ENCODE results near the gene FAM98A. TPM values are rescaled to one million over a fixed set of nuclear protein-coding genes. Genes with fewer than 3 reads are reported as not detected.

Gene FAM98A
- total and polyA plus RNA-seq, 8 donors: 28.5 to 51.4 (median 33.8) TPM

DNA sequence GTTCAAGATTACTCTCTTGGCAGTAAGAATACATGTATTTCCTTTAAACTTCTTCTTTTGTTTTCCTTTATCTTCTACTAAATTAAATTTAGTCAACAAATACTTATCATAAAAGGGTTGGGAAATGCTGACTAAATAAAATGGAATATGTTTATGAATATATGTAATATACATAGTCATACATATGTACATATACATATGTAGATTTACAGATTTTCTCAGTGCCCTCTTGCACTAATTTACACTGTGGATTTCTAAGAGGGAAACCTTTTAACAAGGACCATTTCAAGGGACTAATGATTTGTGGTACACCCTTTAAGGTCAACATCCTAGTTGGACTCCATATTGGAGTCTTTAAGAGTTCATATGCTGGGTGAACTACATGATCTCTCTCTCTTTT lies 37.2 kb downstream of the FAM98A start:
- H3K27me3 ChIP-seq: no peaks in the 10 kb centered on the region
- peaks cover 0 to 18% of the 10 kb centered on the region in 2 donors for H3K36me3 ChIP-seq
- intact Hi-C loops (cut with DNase I): loop anchor here in 1 of 2 donors (10.0 kb wide), 1 partner anchor 77 kb away; no protein-coding TSS in a partner anchor
- ATAC-seq: no peak
- no peak for DNase-seq
- no peak overlapping the region for H3K27ac ChIP-seq
- TF ChIP-seq, protein P1, sequence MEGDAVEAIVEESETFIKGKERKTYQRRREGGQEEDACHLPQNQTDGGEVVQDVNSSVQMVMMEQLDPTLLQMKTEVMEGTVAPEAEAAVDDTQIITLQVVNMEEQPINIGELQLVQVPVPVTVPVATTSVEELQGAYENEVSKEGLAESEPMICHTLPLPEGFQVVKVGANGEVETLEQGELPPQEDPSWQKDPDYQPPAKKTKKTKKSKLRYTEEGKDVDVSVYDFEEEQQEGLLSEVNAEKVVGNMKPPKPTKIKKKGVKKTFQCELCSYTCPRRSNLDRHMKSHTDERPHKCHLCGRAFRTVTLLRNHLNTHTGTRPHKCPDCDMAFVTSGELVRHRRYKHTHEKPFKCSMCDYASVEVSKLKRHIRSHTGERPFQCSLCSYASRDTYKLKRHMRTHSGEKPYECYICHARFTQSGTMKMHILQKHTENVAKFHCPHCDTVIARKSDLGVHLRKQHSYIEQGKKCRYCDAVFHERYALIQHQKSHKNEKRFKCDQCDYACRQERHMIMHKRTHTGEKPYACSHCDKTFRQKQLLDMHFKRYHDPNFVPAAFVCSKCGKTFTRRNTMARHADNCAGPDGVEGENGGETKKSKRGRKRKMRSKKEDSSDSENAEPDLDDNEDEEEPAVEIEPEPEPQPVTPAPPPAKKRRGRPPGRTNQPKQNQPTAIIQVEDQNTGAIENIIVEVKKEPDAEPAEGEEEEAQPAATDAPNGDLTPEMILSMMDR (IDR thresholded peaks at IDR 0.05): no peak
- no peak overlapping the region for H3K4me3 ChIP-seq
- H3K9me3 ChIP-seq: no peaks in the 10 kb centered on the region
- H3K4me1 ChIP-seq: no peaks in the 10 kb centered on the region

DNA sequence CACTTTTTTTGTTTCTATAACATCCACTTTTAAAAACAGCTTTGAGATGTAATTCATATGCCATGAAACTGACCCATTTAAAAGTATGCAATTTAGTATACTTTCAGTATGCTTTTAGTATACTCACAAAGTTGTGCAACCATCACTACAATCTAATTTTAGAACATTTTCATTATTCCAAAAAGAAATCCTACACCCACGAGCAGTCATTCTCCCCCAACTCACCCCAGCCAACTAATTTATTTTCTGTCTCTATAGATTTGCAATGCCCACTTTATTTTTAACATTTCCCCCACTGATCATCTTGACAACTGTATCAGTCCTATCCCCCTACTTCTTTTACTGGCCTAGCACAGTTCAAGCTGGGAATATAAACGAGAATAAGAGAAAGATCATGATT lies 39.1 kb downstream of the FAM98A start:
- peaks cover 0 to 18% of the 10 kb centered on the region in 2 donors for H3K36me3 ChIP-seq
- H3K4me3 ChIP-seq: no peak overlapping the region
- DNase-seq (peak in 1 of 4 donors; percentile 8), ATAC-seq (no peak)
- H3K27me3 ChIP-seq: no peaks in the 10 kb centered on the region
- intact Hi-C loops (cut with DNase I): loop anchor here in 1 of 2 donors (10.0 kb wide), 1 partner anchor 75 kb away; no protein-coding TSS in a partner anchor
- H3K4me1 ChIP-seq: peaks cover 0 to 7% of the 10 kb centered on the region in 2 donors
- no peaks in the 10 kb centered on the region for H3K9me3 ChIP-seq
- no peak overlapping the region for H3K27ac ChIP-seq
- TF ChIP-seq, protein P1 (IDR thresholded peaks at IDR 0.05): no peak

DNA sequence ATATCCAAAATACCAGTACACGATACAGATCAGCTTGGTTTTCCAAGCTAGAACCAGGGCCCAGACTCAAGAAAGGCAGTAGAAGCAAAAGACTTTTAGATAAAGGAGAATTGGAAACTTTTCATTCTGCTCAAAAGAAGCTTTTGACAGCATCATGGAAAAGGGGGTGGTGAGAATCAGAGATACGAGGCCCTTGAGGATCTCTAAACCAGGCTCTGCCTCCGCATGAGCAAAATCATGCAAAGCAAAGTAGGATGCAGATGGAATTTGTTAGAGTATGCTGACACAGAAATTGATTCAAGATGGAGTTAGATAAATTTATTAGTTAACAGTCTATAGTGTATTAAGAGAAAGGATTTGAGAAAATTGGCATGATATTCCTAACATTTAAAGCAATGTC lies 39.8 kb downstream of the FAM98A start:
- Histone ChIP-seq H3K9me3 (no peaks in the 10 kb centered on the region), H3K4me1 (peaks cover 0 to 14% of the 10 kb centered on the region in 2 donors), H3K27ac (no peak overlapping the region), H3K4me3 (no peak overlapping the region), H3K36me3 (peaks cover 0 to 18% of the 10 kb centered on the region in 2 donors), H3K27me3 (no peaks in the 10 kb centered on the region)
- intact Hi-C loops (cut with DNase I): no loop called here
- TF ChIP-seq, protein P1 (IDR thresholded peaks at IDR 0.05): no peak
- ATAC-seq (no peak), DNase-seq (no peak)

DNA sequence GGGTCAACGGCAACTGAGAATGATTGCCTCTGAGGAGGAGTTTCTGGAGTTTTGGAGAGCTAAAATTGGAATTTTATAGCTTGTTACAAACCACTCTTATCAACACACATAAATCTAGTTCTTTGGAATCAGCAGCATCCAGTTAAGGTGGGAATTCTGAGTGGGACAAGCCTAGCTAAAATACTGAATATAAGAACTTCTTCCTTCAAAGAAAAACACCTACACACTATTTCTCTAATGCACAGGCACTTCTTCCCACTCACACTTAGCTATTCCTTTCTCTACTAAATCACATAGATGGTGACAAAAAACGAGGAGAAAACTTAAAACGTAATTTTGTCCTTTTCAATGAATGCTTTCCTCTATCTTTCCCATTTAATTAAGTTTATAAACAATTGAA lies 43.4 kb downstream of the FAM98A start:
- intact Hi-C loops (cut with DNase I): no loop called here
- Histone ChIP-seq H3K36me3 (peaks cover 0 to 14% of the 10 kb centered on the region in 2 donors), H3K27me3 (no peaks in the 10 kb centered on the region), H3K9me3 (no peaks in the 10 kb centered on the region), H3K4me3 (no peak overlapping the region), H3K4me1 (peaks cover 0 to 30% of the 10 kb centered on the region in 2 donors), H3K27ac (peak overlapping the region; percentile 59 to 80)
- DNase-seq (no peak), ATAC-seq (no peak)
- TF ChIP-seq, protein P1 (IDR thresholded peaks at IDR 0.05): no peak

DNA sequence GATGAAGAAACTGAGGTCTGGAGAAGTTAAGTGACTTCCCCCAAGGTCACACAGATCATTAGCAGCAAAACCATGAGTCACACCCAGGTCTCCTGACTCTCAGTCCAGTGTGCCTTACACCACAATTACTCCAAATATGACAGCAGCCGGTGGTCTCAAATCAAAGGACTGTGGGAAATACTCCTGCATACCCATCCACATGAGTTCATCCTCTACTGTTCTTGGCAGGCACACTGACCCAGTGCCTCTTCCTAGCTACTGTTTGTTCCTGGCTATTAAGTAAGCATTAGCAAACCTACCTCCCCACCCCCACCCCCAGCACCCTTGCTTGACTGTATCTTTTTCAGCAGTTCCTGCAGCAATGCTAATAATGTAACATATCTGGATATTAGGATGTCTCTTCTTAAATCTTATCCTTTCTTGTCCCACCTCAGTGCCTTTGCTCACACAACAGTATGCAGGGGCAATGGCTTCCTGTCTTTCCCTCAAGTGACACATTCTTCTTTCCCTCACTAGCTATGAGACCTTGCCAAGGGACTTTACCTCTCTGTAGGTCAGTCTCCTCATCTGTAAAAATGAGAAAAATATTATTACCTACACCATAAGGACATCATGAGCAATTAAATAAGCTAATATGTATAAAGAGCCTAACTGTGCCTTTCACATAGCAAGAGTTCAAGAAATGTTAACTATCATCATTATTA lies 46.2 kb downstream of the FAM98A start:
- Histone ChIP-seq H3K27me3 (no peaks in the 10 kb centered on the region), H3K9me3 (no peaks in the 10 kb centered on the region), H3K27ac (peak overlapping the region in 1 of 2 donors; percentile 38), H3K4me3 (no peak overlapping the region), H3K36me3 (no peaks in the 10 kb centered on the region), H3K4me1 (peaks cover 0 to 30% of the 10 kb centered on the region in 2 donors)
- ATAC-seq (peak; percentile 38), DNase-seq (no peak)
- intact Hi-C loops (cut with DNase I): no loop called here
- TF ChIP-seq, protein P1 (IDR thresholded peaks at IDR 0.05): no peak
